Tibial nerve (tissue), 4 donors: Measurements from ENCODE around the gene GRB10. TPM values are rescaled to one million over a fixed set of nuclear protein-coding genes. Genes with fewer than 3 reads are reported as not detected.

Experiments
- DNase-seq, 2 donors: peaks; one replicate each; pipeline ENCODE4 v3.0.0-alpha.2; 2019; ENCODE audit warnings: low spot score in 2 of 2
- H3K27ac ChIP-seq, 4 donors: fragments of 200-600 bp; sonication (generic) in 3 of 4; one replicate each; pipeline ENCODE4 v1.5.1; 2017 to 2019; ENCODE audit warnings: mild to moderate bottlenecking in 1 of 4
- H3K27me3 ChIP-seq, 2 donors: fragments of 200-600 bp; sonication (generic) in 1 of 2; one replicate each; pipeline versions ENCODE4 v1.5.1 to v1.6.0; 2017 to 2019
- H3K36me3 ChIP-seq, 3 donors: fragments of 200-600 bp; sonication (generic); one replicate each; pipeline ENCODE4 v1.5.1; 2018 to 2019
- H3K4me1 ChIP-seq, 4 donors: fragments of 200-600 bp; sonication (generic) in 3 of 4; one replicate each; pipeline ENCODE4 v1.5.1; 2017 to 2019
- H3K4me3 ChIP-seq, 4 donors: fragments of 200-600 bp; sonication (generic) in 3 of 4; one replicate each; pipeline ENCODE4 v1.5.1; 2017 to 2019; ENCODE audit warnings: mild to moderate bottlenecking in 1 of 4, moderate library complexity in 1 of 4
- H3K9me3 ChIP-seq, 4 donors: fragments of 200-600 bp; sonication (generic) in 3 of 4; one replicate each; pipeline ENCODE4 v1.5.1; 2017 to 2019
- CTCF ChIP-seq, 5 experiments: fragments of 200-600 bp in 3 of 5; fragments of 450-650 bp in 2 of 5; sonication (generic) in 3 of 5; IDR thresholded peaks; one replicate each; pipeline ENCODE4 v1.5.1; 2016 to 2019; ENCODE audit warnings: antibody characterized with exemption in 5 of 5, mild to moderate bottlenecking in 3 of 5, moderate library complexity in 2 of 5
- EP300 ChIP-seq, 2 donors: sonication (generic); formaldehyde crosslinking; IDR thresholded peaks; one replicate each; pipeline ENCODE4 v1.6.1; 2017; ENCODE audit warnings: antibody characterized with exemption in 2 of 2, mild to moderate bottlenecking in 1 of 2
- POLR2A ChIP-seq, 2 donors: fragments of 450-650 bp; IDR thresholded peaks; one replicate each; pipeline ENCODE4 v1.6.1; 2017; ENCODE audit warnings: antibody characterized with exemption in 2 of 2, mild to moderate bottlenecking in 2 of 2, moderate library complexity in 2 of 2
- WGBS, 2 donors: methylation state at CpG; one replicate each; pipeline ENCODE4 v1.1.5; 2018; 5-methylcytosine and 5-hydroxymethylcytosine counted together
- total RNA-seq, 4 donors: library from RNA; depleted of rRNA; stranded (reverse); fragments of >200 nt; gene quantifications; one replicate each; pipeline ENCODE4 v1.1.0, GENCODE V29; 2016

The GRB10 gene
- total RNA-seq, 4 donors from 2014 or later: 34.1 to 73.9 (median 56.0) TPM

- no peak for DNase-seq
- H3K4me1 ChIP-seq: peaks cover 0 to 3% (median 0%) of the 10 kb centered on the region in 4 donors
- no peaks in the 10 kb centered on the region for H3K27me3 ChIP-seq
- H3K36me3 ChIP-seq: peaks cover 0 to 14% (median 0%) of the 10 kb centered on the region in 3 donors
- H3K9me3 ChIP-seq: no peaks in the 10 kb centered on the region
- WGBS, 2 donors: 58 to 71% methylated on average over 10 to 11 of the region's 11 CpGs
- H3K27ac ChIP-seq: no peak overlapping the region
- TF ChIP-seq CTCF (IDR thresholded peaks at IDR 0.05) (no peak), POLR2A (IDR thresholded peaks at IDR 0.05) (no peak), EP300 (IDR thresholded peaks at IDR 0.05) (no peak)
- H3K4me3 ChIP-seq: no peak overlapping the region
Observed at GRCh38 chr7:50620433-50620832, 162.3 kb downstream of the GRB10 start.

GRCh38 chr7:50619684-50620083 is 163.0 kb downstream of the GRB10 start:
- peaks cover 0 to 15% (median 0%) of the 10 kb centered on the region in 3 donors for H3K36me3 ChIP-seq
- no peak overlapping the region for H3K27ac ChIP-seq
- H3K4me1 ChIP-seq: peaks cover 0 to 3% (median 0%) of the 10 kb centered on the region in 4 donors
- H3K4me3 ChIP-seq: no peak overlapping the region
- no peaks in the 10 kb centered on the region for H3K9me3 ChIP-seq
- no peaks in the 10 kb centered on the region for H3K27me3 ChIP-seq
- TF ChIP-seq CTCF (IDR thresholded peaks at IDR 0.05) (no peak), POLR2A (IDR thresholded peaks at IDR 0.05) (no peak), EP300 (IDR thresholded peaks at IDR 0.05) (no peak)
- WGBS, 2 donors: 86 to 93% methylated on average over 14 of the region's 14 CpGs
- DNase-seq: no peak

GRCh38 chr7:50618281-50618680 is 164.4 kb downstream of the GRB10 start:
- 92 to 97% methylated on average over 5 of the region's 5 CpGs for WGBS, 2 donors
- no peak for TF ChIP-seq EP300 (IDR thresholded peaks at IDR 0.05)
- no peak for TF ChIP-seq CTCF (IDR thresholded peaks at IDR 0.05)
- TF ChIP-seq POLR2A (IDR thresholded peaks at IDR 0.05): no peak

GRCh38 chr7:50615519-50616080 is 167.1 kb downstream of the GRB10 start:
- WGBS, 2 donors: 83 to 95% methylated on average over 4 to 5 of the region's 5 CpGs

More at GRCh38 chr7:50618281-50618680, 164.4 kb downstream of the GRB10 start:
- Histone ChIP-seq H3K27me3 (no peaks in the 10 kb centered on the region), H3K4me1 (peaks cover 0 to 3% (median 0%) of the 10 kb centered on the region in 4 donors), H3K9me3 (no peaks in the 10 kb centered on the region), H3K36me3 (peaks cover 0 to 29% (median 0%) of the 10 kb centered on the region in 3 donors), H3K4me3 (no peak overlapping the region), H3K27ac (no peak overlapping the region)
- DNase-seq: no peak

More at GRCh38 chr7:50615519-50616080, 167.1 kb downstream of the GRB10 start:
- no peak overlapping the region for H3K27ac ChIP-seq
- H3K4me3 ChIP-seq: no peak overlapping the region
- no peaks in the 10 kb centered on the region for H3K9me3 ChIP-seq
- H3K27me3 ChIP-seq: no peaks in the 10 kb centered on the region
- no peaks in the 10 kb centered on the region for H3K4me1 ChIP-seq
- peaks cover 0 to 53% (median 0%) of the 10 kb centered on the region in 3 donors for H3K36me3 ChIP-seq
- DNase-seq: no peak
- TF ChIP-seq CTCF (IDR thresholded peaks at IDR 0.05): no peak
- TF ChIP-seq POLR2A (IDR thresholded peaks at IDR 0.05): no peak
- no peak for TF ChIP-seq EP300 (IDR thresholded peaks at IDR 0.05)
